Stimulated activated CD4-positive, alpha-beta T cell treated with anti-CD3 and anti-CD28 coated beads, Interleukin-2, amount 100 ng/mL, for 48 hours (primary cell): ENCODE measurements around the gene PHACTR2.
A peak's percentile ranks its signal among the peaks of the same experiment; 100 is the strongest.
"Not testable (repeated sequence)": the region's sequence is repeated elsewhere in the genome, so short reads cannot be mapped to it uniquely, and the experiment has no call there.

Experiments
- DNase-seq, 2 donors: peaks; one replicate each; pipeline ENCODE4 v3.0.0-alpha.2; 2020

The PHACTR2 gene

DNA sequence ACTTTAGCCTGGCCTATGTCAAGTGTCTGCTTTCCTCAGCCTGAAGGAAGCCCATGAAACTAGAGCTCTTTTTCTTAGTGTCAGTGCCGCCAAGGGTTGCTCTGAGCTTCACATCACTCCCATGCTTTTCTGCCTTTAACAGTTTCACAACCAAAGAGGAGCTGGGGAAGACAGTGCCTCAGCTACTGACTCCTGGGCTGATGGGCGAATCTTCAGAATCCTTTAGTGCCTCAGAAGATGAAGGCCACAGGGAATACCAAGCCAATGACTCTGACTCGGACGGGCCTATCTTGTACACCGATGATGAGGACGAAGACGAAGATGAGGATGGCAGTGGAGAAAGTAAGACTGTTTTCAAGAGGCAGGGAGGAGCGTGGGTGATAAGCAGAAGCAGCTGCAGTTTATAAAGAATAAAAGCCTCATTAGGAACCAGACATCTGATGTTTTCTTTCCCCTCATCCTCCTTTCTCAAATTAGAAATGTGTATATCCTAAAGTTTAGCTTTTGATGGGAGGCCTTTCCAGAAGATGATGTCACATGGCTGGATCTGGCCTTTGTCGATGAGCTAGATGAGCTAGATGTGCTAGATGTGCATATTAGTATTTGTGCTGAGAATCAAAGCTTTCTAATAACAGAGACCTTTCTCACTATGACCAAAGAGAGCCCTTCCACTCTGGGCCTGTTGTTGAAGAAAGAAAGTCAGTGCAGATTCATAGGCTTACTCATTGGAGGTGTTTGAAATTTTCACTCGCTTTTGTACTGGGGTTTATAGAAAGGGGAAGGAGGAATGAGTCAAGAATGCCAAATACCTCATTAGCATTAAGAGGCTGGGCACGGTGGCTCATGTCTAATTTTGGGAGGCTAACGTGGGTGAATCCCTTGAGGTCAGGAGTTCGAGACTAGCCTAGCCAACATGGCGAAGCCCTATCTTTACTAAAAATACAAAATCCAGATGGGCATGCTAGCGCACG, 94.6 kb downstream of the PHACTR2 start:
- DNase-seq: no peak

DNA sequence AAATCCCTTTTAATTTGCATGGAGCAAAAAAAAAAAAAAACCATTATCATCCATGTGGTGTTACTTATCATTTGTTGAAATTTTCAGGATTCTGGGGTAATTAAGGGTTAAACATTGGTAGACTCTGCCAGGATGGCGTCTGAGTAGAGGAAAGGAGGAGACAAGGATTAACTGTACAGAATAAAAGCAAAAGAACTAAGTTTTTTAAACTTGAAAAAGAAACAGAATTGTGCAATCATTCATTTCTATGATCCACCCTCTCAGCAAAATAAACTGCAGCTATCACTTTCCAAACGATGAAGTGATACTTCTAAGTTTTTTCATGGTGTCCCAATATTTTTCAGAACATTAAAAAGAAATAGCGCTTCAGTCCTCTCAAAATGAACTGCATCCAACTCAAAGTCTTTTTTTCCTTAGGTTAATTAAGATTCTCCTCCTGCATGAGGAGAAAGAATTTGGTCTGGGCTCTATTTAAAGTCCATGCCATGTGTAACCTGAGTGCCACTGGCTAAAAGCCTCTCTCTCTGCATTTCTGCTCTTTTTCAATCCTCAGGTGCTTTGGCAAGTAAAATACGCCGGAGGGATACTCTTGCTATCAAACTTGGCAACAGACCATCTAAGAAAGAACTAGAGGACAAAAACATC, 95.9 kb downstream of the PHACTR2 start:
- no peak for DNase-seq

DNA sequence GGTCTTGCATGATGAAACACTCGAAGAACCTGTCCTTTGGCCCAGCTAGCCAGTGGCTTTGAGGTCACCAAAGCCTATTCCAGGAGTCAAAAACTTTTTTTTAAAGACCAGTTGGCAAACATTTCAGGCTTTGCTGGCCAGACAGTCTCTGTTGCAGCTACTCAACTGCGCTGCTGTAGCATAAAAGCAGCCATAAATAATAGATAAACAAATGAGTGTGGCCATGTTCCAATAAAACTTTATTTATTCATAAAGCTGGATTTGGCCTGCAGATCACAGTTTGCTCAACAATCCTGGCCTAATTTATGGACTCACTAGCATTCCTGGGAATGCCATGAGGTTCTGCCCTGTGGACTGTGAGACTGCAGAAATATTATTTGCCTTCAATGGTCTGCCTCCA, 96.6 kb downstream of the PHACTR2 start:
- DNase-seq: no peak

DNA sequence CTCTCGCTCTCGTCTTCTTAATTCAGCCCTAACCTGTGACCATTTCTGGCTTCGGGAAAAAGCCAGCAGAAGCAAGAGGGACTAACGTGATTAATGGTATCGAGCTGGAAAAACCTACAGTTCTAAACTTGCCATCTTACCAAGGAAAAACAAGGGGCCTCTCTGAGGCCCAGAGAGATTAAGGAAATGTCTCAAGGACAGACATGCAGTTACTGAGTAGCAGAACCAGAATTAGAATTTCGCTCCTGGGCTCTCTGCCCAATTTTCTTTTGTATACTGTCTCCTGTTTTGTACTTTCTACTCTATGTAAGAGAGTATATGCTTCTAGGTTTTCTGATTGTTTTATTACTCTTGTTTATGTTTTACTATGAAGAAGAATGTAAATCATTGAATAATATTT, 97.6 kb downstream of the PHACTR2 start:
- DNase-seq: no peak

DNA sequence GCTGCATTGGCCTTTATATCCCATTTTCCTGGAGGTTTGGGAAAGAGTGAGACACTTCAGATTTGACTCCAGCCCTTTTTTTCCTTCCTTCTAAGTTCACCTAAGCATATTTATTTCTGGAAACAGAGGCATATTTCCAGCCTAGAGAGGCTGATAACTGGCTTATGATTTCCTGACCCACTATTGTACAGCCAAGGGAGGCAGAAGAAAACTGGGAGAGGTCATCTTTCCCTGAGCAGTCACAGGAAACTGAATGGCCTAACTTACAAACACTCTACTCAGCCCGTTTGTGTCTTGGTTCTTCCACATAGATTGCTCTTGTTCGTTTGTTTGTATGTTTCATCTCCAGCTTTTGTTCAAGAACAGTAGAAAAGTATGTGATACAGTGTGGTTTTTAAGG, 101.2 kb downstream of the PHACTR2 start:
- no peak for DNase-seq

DNA sequence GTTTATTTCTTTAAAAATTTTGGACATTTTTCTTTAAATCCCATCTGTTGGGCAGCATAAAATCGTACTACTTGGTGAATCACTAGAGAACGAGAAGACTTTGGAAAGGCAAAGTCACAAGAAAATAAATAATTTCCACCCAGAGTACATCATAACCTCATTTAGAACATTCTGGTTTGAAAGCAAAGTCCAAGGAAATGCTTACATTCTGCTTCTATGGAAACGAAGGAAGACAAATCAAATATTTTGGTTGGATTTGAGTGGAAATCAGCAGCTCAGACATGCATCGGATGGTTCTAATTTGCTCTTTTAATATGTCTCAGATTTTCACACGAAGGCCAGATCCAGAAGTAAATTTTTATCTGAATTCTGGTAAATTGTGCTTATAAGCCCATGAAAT, 104.7 kb downstream of the PHACTR2 start:
- DNase-seq: no peak

DNA sequence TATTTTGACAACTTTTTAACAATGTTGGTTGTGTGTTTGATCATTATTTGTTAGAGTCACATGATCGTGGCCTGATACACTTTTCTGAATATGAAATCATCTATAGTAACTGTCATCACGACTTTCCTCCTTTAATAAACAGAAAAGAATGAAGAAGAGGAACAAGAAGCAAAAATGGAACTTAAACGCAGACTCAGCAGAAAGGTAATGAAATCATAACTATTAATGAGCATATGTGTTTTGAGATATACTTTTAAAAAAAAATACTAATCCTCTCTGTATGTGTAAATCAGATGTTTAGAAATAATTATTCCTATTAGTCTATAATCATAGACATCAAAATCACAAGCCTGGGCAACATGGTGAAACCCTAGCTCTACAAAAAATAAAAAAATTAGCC, 105.3 kb downstream of the PHACTR2 start:
- DNase-seq: no peak

DNA sequence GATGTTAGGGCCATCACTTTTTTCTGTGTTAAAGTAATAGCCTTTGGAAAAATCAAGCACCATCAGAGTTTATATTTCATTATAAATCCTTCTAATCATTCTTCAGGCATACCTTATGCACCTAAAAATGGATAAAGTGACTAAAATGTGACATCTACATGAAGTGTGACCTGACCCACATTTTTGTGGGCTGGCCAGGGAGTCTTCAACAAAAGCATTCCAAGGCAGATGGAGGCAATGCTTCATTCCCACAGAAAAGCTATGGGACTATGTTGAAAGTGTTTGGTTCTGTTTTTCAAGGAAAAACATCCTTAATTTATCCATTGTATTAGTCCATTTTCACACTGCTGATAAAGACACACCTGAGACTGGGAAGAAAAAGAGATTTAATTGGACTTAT, 106.6 kb downstream of the PHACTR2 start:
- no peak for DNase-seq

DNA sequence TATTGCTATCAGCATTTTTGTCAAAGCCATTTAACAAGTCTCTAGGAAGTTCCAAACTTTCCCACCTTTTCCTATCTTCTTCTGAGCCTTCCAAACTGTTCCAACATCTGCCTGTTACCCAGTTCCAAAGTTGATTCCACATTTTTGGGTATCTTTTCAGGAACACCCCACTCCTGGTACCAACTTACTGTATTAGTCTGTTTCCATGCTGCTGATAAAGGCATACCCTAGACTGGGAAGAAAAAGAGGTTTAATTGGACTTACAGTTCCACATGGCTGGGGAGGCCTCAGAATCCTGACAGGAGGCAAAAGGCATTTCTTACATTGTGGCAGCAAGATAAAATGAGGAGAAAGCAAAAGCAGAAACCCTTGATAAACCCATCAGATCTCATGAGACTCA, 108.6 kb downstream of the PHACTR2 start:
- not testable (repeated sequence) for DNase-seq

DNA sequence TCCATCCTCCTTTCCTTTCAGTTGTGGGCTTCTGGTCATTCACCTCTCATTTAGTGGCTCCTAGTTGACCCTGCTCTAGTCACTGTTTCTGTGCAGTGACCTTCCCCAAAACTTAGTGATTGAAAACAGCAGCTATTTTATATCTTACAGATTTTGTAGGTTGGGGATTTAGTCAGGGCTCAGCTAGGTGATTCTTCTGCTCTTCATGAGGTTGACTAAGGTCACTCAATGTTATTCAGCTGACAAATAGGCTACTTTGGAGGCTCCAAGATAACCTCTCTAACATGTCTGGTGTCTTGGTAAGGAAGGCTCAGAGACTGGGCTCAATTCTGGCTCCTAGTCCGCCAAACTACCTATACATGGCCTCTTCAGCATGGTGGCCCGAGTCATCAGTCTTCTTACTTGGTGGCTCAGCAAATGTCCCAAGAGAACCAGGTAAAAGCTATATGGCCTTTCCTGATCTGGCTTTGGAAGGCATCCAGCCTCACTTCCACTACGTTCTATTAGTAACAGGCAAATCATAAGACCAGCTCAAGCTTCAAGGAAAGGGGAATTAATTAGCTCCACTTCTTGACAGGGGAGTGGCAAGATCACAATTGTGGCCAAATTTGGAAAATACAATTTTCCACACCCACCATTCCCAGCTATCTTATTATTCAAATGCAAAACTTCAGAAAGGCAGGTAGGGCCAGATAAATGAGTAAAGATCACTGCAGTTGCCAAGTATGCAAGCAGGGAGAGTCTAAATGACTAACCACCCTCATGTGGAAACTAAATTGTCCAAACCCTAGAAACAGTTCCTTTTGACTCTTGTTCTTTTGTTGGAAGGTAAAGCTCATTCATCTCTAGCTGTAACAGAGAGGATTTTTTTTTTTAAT, 114.9 kb downstream of the PHACTR2 start:
- no peak for DNase-seq

DNA sequence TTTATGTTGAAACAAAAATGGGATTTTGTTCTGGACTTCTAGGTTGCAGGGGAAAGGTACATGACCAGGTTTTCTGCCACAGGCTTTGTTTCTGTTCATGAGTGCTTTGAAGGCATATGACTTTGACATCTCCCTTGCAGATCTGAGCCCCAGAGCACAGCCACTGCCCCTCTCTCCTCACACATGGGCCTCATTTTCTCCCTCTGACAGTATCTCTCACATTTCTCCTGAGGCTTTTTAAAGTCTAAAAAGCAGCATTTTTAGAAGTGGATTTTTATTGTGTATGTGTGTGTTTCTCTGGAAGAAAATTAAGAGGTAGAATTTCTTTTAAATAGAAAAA, 115.5 kb downstream of the PHACTR2 start:
- DNase-seq: no peak

DNA sequence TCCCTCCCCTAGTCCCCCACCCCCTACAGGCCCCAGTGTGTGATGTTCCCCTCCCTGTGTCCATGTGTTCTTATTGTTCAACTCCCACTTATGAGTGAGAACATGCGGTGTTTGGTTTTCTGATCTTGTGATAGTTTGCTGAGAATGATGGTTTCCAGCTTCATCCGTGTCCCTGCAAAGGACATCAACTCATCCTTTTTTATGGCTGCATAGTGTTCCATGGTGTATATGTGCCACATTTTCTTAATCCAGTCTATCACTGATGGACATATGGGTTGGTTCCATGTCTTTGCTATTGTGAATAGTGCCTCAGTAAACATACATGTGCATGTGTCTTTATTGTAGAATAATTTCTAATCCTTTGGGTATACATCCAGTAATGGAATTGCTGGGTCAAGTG, 118.8 kb downstream of the PHACTR2 start:
- DNase-seq: not testable (repeated sequence)

DNA sequence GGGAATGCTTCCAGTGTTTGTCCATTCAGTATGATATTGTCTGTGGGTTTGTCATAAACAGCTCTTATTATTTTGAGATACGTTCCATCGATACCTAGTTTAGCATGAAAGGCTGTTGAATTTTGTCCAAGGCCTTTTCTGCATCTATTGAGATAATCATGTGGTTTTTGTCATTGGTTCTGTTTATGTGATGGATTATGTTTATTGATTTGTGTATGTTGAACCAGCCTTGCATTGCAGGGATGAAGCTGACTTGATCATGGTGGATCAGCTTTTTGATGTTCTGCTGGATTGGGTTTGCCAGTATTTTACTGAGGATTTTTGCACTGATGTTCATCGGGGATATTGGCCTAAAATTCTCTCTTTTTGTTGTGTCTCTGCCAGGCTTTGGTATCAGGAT, 120.7 kb downstream of the PHACTR2 start:
- not testable (repeated sequence) for DNase-seq

DNA sequence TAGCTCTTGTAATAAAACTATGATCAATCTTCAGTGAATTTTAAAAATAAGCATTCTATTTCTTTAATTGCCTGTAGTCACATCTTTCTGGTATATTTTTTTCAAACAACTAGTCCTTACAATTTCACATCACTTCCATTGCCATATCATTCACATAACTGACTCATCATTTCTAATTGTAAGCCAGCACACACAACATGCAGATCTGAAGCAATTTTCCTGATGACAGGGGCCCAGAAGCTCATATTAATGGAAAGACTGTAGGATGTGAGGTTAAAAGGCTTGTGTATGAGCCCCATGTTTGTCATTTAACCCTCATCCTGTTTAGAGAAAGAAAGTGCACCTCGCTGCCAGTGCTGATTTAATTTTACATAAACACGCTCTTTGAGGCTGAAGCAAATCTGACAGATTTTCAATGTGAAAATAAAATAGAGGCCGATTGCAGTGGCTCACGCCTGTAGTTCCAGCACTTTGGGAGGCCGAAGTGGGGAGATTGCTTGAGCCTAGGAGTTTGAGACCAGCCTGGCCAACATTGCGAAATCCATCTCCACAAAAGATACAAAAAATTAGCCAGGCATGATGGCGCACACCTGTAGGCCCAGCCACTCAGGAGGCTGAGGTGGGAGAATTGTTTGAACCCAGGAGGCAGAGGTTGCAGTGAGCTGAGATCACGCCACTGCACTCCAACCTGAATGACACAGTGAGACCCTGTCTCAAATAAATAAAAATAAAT, 125.2 kb downstream of the PHACTR2 start:
- DNase-seq: no peak

DNA sequence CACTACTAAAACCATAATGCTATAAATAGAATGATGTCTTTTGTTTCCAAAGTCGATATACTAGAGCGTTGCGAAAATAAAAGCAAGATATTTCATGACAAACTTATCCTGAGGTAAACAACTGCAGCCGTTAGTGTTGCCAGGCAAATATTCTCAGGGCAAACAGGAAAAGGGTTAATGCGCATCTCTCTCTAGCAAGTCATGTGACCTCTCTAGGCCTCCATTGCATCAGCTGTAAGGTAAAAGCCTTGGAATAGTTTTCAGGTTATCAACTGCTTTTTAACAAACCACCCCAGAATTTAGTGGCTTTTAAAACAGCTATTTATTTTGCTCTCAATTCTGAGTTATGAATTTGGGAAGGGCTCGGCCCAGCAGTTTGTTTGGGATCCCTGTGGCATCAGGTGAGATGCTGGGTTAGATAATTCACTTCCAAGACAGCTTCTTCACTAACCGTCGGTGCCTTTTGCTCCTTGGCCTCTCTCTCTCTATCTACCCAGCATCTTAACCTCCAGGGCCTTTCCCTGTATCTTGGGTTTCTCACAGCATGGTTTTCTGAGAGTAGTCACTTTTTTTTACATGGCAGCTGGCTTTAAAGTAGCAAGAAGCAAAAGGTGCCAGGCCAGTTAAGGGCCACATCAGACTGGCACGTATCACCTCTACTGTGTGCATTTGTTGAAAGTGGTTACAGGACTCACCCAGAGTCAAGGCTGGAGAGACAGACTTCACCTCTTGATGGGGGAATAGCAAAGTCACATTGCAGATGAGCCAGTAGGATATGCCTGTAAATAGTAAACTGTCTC, 126.2 kb downstream of the PHACTR2 start:
- DNase-seq: no peak

DNA sequence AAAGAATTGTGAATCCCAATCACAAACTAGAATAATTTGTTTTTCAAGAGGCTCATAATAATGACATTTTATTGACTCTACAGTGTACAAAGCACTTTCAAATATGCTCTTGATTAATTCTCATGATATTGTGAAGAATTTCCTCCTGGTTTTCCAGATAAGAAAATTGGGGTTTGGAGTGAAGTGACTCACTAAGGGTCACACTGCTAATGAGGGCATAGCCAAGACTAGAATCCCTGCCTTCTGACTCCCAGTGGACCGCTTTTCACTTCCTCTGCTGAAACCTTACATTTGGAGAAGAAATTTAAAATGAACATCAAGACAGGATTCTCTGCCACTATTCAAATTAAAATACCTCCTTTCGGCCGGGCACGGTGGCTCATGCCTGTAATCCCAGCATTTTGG, 127.1 kb downstream of the PHACTR2 start:
- DNase-seq: no peak

DNA sequence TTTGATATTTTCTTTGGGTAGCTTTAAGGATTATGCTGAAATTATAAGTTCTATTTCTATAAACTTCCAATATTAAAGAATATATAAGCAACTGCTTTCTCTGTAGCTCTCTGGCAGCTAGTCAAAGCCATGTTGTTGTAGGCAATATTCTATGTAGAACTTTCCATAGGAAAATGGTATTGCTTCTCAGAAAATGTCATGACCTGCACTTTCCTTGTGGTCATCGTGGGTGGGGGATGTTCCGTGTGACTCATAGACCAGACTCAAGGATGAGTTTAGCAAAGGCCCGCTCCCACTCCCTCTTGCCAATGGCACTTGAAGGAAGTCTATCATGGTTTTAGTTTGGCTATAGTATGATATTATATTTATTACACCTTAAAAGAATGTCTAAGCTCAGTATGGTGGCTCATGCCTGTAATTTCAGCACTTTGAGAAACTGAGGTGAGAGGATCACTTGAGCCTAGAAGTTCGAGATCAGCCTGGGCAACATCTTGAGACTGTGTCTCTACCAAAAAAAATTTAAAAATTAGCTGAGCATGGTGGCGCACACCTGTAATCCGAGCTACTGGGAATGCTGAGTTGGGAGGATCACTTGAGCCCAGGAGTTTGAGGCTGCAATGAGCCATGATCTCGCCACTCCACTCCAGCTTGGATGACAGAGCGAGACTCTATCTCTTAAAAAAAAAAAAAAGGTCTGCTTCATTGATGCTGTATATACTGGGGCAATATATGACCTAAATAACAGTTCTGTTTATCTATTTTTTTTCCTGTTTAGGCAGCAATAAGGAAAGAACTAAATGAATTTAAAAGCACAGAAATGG, 128.7 kb downstream of the PHACTR2 start:
- peak; percentile 69 to 79 for DNase-seq

DNA sequence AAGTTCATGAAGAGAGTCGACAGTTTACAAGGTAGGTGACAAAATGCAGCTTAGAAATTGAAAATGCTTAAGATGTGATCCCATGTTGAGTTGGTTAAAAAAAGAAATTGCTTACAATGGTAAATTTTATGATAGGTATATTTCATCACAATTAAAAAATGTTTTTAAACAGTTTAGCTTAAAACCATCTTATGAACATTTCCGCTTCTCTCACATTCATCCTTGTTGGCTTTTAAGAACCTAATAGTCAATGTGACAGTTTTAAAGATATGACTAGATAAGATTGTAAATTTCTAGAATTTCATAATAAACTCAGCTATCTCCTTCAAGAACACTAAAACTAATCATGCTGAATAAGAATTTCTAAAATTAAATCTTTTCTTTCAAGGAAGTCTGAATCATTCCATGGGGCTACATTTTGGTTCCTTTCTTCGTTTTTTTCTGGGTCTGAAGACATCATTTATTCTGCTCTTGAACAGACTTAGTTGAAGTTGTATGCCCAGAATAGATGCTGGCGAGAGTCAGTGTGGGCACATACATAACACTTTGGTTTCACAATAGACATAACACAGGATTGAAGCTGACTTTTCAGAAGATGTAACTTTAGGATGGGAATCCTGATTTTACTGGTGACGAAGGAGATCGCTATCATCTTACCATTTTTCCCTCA, 129.5 kb downstream of the PHACTR2 start:
- no peak for DNase-seq

DNA sequence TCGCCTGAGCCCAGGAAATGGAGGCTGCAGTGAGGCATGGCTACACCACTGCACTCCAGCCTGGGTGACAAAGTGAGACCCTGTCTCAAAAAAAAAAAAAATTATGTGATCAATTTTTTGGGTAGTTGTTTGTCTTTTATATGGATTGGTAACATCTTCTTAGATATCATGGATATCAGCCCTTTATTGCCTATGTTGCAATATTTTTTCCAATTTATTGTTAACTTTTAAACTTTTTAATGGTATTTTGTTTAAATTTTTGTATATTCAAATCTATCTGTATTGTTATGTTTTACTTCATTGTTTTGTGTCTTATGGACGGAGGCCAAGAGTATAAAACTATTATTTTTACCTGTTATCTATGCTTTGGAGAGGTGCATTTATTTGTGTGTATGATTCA, 133.0 kb downstream of the PHACTR2 start:
- no peak for DNase-seq

DNA sequence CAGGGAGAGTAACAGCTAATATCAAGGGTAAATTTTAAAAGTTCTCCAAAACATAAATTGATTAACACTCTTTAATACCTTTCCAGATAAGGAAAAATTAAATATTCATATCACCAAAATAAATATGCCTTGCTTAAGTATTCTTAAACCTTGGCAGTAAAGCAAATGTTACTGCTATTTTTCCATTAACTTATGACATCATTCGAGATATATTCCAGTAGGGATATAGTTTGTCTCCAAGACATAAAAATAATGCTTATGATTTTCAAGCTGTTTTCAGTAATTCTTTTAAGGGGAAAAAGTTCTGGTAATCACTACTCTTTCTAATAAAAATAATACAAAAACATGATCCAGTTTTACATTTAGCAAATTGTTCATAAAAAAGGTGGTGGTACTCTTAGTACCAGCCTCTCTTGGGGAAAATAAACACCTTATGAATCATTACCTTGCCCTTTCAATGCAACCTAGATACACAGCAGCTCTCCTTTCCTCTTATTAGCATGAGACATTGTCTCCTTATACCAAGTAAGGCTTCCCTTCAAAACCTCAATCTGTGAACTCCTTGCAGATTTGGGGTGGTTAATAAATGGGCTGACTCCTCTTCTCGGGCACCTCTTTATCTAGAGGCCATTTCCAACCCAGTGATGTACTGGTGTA, 133.9 kb downstream of the PHACTR2 start:
- DNase-seq: no peak
